Small intestine (tissue), 7 donors: ENCODE results near the gene GIPR. TPM values are rescaled to one million over a fixed set of nuclear protein-coding genes. Genes with fewer than 3 reads are reported as not detected.

ENCODE experiments used
- DNase-seq, 2 donors: peaks; one replicate each; pipeline versions ENCODE4 v3.0.0 to v3.0.0-alpha.2; 2013
- FAIRE-seq: peaks from 2 replicates; lab custom pipeline; 2012; peaks lifted over from hg19 to GRCh38; lab: Jason Lieb, UNC
- H3K27ac ChIP-seq, 3 donors: one replicate each; pipeline ENCODE4 v1.5.1; 2013; ENCODE audit warnings: low read length in 2 of 3, mild to moderate bottlenecking in 2 of 3, control low read depth in 1 of 3, inconsistent platforms in 1 of 3, low read depth in 1 of 3, moderate library complexity in 1 of 3
- H3K27me3 ChIP-seq, 3 donors: one replicate each; pipeline ENCODE4 v1.6.1; 2013; ENCODE audit warnings: low read length in 3 of 3, inconsistent platforms in 1 of 3; ENCODE audit not compliant: control insufficient read depth in 3 of 3, insufficient read depth in 3 of 3
- H3K36me3 ChIP-seq, 3 donors: one replicate each; pipeline ENCODE4 v1.6.1; 2013; ENCODE audit warnings: low read length in 3 of 3, inconsistent platforms in 1 of 3, low read depth in 1 of 3, mild to moderate bottlenecking in 1 of 3, moderate library complexity in 1 of 3; ENCODE audit not compliant: control insufficient read depth in 3 of 3, insufficient read depth in 2 of 3
- H3K4me1 ChIP-seq, 3 donors: one replicate each; pipeline ENCODE4 v1.6.1; 2013; ENCODE audit warnings: low read length in 2 of 3, inconsistent platforms in 1 of 3, low read depth in 1 of 3, mild to moderate bottlenecking in 1 of 3, moderate library complexity in 1 of 3; ENCODE audit not compliant: control insufficient read depth in 3 of 3, insufficient read depth in 2 of 3
- H3K4me3 ChIP-seq, 3 donors: one replicate each; pipeline ENCODE4 v1.5.1; 2013; ENCODE audit warnings: low read length in 3 of 3, control low read depth in 1 of 3, inconsistent platforms in 1 of 3, low read depth in 1 of 3, mild to moderate bottlenecking in 1 of 3, moderate library complexity in 1 of 3
- H3K9me3 ChIP-seq, 2 donors: one replicate each; pipeline ENCODE4 v1.6.1; 2013; ENCODE audit warnings: low read depth in 1 of 2, low read length in 1 of 2; ENCODE audit not compliant: control insufficient read depth in 2 of 2, insufficient read depth in 1 of 2
- WGBS, 3 donors: extraction: QIAGEN DNeasy Blood & Tissue Kit; methylation state at CpG; one replicate each; pipeline ENCODE4 v1.1.7; 2013; 5-methylcytosine and 5-hydroxymethylcytosine counted together
- polyA plus RNA-seq, 4 donors: library from polyadenylated mRNA; stranded (reverse) in 3 of 4; unstranded in 1 of 4; fragments of 200-250 nt in 3 of 4; fragments of 120-200 nt in 1 of 4; gene quantifications; one replicate each; pipeline versions ENCODE4 v1.2.1 to v1.2.3, GENCODE V29; 2013
- donor health status: healthy with polysubstance abuse.
- donor health status: control.
- donor health status: control.
- donor health status: Bipolar disorder and iron deficiency.
- donor health status: healthy.

GIPR gene
- polyA plus RNA-seq, 4 donors = 0.67 to 9.1 (median 0.97) TPM

DNA sequence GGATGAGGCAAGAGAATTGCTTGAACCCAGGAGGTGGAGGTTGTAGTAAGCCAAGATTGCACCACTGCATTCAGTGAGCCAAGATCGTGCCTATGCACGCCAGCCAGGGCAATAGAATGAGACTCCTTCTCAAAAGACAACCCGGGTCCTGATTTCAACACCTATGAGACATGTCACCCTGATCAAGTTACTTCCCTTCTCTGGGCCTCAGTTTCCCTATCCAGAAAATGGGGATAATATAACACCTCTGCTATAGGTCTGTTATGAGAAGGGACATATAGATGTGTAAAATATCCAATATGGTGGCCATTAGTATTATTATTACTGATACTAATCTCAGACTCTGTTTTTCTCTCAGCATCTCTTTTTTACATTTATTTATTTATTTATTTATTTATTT, 12.9 kb upstream of the GIPR start:
- peaks cover 0 to 4% (median 0%) of the 10 kb centered on the region in 3 donors for H3K4me1 ChIP-seq
- no peak overlapping the region for H3K27ac ChIP-seq
- no peaks in the 10 kb centered on the region for H3K36me3 ChIP-seq
- H3K27me3 ChIP-seq = peaks cover 0 to 11% (median 2%) of the 10 kb centered on the region in 3 donors
- no peak overlapping the region for H3K4me3 ChIP-seq
- H3K9me3 ChIP-seq = no peaks in the 10 kb centered on the region
- FAIRE-seq (no peak), DNase-seq (no peak)
- 43 to 94% (median 73%) methylated on average over 3 of the region's 3 CpGs for WGBS, 3 donors

DNA sequence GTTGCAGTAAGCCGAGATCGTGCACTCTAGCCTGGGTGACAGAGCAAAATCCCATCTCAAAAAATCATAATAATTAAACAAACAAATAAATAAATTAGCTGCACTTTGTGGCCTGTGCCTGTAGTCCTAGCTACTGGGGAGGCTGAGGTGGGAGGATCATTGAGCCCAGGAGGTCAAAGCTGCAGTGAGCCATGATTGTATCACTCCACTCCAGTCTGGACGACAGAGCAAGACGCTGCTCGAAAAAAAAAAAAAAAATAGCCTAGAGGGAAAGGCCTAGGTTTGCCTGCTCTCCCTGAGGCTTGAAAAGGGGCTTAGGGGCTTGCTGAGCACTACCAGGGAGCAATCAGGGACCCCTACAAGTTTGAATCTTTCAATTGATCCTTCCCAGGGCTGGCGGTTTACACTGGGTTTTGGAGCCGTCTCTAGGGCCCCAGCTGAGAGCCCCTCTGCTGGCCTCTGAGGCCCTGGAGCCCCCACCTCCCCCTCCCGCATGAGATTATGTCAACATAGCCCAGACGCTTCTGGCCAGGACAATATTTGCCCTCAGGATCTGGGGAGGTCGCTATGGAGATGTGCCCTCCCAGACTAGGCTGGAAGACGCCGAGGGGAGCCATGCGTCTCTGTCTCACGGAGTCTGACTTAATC, 10.4 kb upstream of the GIPR start:
- H3K4me1 ChIP-seq = peaks cover 0 to 4% (median 0%) of the 10 kb centered on the region in 3 donors
- FAIRE-seq (no peak), DNase-seq (no peak)
- no peaks in the 10 kb centered on the region for H3K9me3 ChIP-seq
- no peak overlapping the region for H3K4me3 ChIP-seq
- 31 to 40% (median 33%) methylated on average over 14 of the region's 14 CpGs for WGBS, 3 donors
- H3K27me3 ChIP-seq = peaks cover 0 to 20% (median 2%) of the 10 kb centered on the region in 3 donors
- no peaks in the 10 kb centered on the region for H3K36me3 ChIP-seq
- no peak overlapping the region for H3K27ac ChIP-seq

DNA sequence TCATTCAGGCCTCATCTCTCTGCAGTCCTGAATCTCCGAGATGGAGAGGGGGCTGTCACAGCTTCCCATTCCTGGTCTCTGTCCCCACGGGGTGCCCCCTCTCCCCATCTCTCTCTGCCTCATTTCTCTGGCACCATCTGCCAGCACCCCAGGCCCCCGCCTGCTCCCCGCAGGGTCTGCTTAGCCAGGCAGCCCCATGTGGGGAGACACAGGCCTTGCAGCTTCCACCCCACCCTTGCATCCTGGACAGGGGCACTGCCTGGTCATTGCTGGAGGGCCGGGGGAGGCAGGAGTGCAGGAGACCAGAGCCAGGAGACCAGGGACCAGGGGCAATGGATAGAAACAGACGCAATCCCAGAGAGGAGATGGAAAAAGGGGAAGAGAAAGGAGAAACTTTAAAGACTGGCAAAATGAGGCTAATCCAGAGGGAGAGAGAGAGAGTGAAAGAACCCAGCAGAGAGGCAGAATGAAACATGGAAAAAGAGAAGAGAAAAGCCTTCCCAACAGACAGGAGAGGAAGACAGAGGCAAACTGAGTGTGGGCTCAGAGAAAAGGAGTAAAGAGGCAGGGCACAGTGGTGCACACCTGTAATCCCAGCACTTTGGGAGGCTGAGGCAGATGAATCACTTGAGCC, 8.8 kb upstream of the GIPR start:
- Histone ChIP-seq H3K36me3 (no peaks in the 10 kb centered on the region), H3K27ac (no peak overlapping the region), H3K4me1 (peaks cover 0 to 4% (median 0%) of the 10 kb centered on the region in 3 donors), H3K9me3 (no peaks in the 10 kb centered on the region), H3K27me3 (peaks cover 0 to 21% (median 2%) of the 10 kb centered on the region in 3 donors), H3K4me3 (no peak overlapping the region)
- DNase-seq (no peak), FAIRE-seq (no peak)
- 67 to 70% (median 67%) methylated on average over 6 of the region's 6 CpGs for WGBS, 3 donors

DNA sequence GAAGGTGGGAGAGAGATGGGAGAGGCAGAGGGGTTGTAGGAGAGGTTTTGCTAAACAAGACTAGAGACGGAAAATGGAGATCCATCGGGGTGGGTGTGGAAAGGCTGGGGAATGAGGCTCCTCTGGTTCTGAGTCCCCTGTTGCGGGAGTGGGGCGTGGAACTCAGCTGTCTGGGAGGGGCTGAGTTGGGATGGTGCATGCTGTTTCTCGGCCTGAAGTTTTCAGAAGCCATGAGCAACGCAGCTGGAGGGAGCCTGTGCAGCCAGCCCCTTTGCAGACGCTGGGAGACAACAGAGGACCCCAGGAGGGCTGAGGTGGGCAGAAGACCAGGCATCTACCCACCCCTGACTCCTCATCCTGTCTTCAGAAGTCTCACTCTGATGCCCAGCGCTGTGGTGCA, 7.4 kb upstream of the GIPR start:
- H3K36me3 ChIP-seq = no peaks in the 10 kb centered on the region
- WGBS, 3 donors = 30 to 45% (median 31%) methylated on average over 7 to 8 of the region's 8 CpGs
- FAIRE-seq = no peak
- H3K27ac ChIP-seq = no peak overlapping the region
- no peaks in the 10 kb centered on the region for H3K9me3 ChIP-seq
- peaks cover 0 to 25% (median 5%) of the 10 kb centered on the region in 3 donors for H3K27me3 ChIP-seq
- peaks cover 0 to 4% (median 0%) of the 10 kb centered on the region in 3 donors for H3K4me1 ChIP-seq
- no peak overlapping the region for H3K4me3 ChIP-seq
- DNase-seq = no peak

DNA sequence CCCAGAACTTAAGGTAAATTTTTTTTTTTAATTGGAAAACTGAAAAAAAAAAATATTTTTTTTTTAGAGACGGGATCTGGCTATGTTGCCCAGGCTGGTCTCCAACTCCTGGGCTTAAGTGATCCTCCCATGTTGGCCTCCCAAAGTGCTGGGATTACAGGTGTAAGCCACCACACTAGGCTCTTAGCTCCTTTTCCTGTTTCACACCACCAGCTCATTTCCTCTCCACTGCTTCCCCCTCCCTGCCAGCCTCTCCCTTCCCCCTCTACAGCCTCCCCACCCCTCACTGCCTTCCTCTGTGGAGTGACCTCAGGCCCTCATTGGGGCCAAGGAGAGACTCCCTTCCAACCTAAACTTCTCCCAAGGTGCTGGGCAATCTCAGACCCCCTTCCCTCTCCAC, 4.2 kb upstream of the GIPR start:
- Histone ChIP-seq H3K27me3 (peaks cover 0 to 44% (median 3%) of the 10 kb centered on the region in 3 donors), H3K9me3 (no peaks in the 10 kb centered on the region), H3K4me3 (no peak overlapping the region), H3K27ac (no peak overlapping the region), H3K36me3 (no peaks in the 10 kb centered on the region), H3K4me1 (peaks cover 0 to 10% (median 0%) of the 10 kb centered on the region in 3 donors)
- no peak for FAIRE-seq
- 91 to 100% (median 94%) methylated on average over 1 of the region's 1 CpG for WGBS, 3 donors
- DNase-seq = no peak

DNA sequence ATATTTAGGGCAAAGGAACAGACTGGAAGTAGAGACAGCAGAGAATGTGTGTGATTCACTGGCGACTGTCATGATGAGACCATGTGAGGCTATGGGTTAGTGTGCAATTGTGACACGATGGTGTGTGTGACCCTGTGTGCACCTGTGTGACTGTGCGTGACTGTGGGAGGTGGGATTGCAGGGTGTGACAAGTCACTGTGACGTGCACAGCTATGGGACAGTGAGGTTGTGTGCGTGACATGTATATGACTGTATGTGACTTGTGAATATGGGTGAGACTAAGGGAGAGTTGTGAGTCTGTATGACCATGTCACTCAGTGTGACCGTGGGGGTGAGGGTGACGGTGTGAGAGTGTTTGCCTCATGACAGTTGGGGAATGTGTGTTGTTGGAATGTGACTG, 3.4 kb upstream of the GIPR start:
- no peak overlapping the region for H3K27ac ChIP-seq
- FAIRE-seq (no peak), DNase-seq (no peak)
- WGBS, 3 donors = 63 to 73% (median 72%) methylated on average over 7 of the region's 7 CpGs
- H3K4me3 ChIP-seq = no peak overlapping the region
- H3K9me3 ChIP-seq = no peaks in the 10 kb centered on the region
- no peaks in the 10 kb centered on the region for H3K36me3 ChIP-seq
- peaks cover 0 to 47% (median 3%) of the 10 kb centered on the region in 3 donors for H3K27me3 ChIP-seq
- peaks cover 0 to 17% (median 0%) of the 10 kb centered on the region in 3 donors for H3K4me1 ChIP-seq

DNA sequence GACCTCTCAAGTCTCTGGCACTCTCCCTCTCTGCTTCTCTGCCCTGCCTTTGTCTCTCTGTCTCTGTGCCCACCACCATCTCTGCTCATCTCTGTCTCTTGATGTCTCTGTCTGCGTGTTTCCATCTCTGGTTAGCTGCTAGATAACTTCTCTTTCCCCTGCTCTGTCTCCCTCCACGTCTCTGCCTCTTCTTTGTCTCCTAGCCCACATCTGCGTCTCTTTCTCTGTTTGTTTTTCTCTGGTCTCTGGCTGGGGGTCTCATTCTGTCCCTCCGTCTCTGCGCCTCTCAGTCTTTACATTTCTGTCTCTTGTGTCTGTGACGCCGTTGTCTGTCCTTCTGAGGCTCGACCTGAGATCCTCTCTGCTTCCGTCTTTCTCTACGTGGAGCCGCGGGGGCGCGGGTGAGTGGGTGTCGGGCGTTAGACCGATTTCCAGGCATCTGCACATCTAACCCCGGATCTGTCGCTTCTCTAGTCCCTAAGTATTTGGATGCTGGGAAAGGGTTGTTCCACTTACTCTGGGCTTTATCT, 386 bp downstream of the GIPR start:
- H3K4me3 ChIP-seq = peak overlapping the region; percentile 13 to 36 (median 32)
- peaks cover 0 to 64% (median 3%) of the 10 kb centered on the region in 3 donors for H3K27me3 ChIP-seq
- no peaks in the 10 kb centered on the region for H3K36me3 ChIP-seq
- no peaks in the 10 kb centered on the region for H3K9me3 ChIP-seq
- peaks cover 0 to 25% (median 0%) of the 10 kb centered on the region in 3 donors for H3K4me1 ChIP-seq
- no peak for DNase-seq
- peak overlapping the region in 2 of 3 donors; percentile 22 to 47 for H3K27ac ChIP-seq
- no peak for FAIRE-seq
- 0 to 2% (median 1%) methylated on average over 19 of the region's 19 CpGs for WGBS, 3 donors

DNA sequence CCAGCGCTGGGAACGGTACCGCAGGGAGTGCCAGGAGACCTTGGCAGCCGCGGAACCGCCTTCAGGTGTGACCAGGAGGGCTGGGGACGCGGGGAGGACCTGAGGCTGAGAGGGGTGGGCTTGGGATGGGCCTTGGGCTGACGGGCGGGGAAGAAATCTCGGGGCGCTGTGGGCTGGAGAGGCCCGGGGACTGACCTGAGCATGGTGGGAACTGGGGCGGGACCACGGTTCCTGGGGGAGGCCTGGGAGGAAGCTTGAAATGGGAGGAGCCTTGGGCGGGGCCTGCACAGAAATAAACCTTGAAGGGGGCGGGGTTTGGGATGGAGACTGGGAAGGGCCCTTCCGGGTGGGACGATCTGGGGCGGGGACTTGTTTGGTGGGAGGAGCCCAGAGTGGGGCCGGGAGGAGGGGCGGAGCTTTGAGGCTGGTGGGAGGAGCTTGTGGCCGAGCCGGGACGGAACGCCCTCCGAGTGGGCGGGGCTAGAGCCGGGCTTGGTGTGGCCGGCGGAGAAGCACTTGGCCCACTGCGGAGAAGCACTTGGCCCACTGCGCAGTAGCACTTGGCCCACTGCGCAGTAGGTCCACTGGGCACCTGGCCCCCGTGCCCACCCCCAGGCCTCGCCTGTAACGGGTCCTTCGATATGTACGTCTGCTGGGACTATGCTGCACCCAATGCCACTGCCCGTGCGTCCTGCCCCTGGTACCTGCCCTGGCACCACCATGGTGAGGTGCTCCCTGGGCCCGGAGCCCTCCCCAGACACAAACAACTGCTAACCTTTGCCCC, 2.8 kb downstream of the GIPR start:
- WGBS, 3 donors = 8 to 11% (median 10%) methylated on average over 26 to 42 of the region's 42 CpGs
- peak; percentile 84 to 91 for DNase-seq
- Histone ChIP-seq H3K4me1 (peaks cover 0 to 25% (median 0%) of the 10 kb centered on the region in 3 donors), H3K9me3 (no peaks in the 10 kb centered on the region), H3K4me3 (peak overlapping the region in 2 of 3 donors; percentile 19 to 24), H3K27me3 (peaks cover 0 to 68% (median 0%) of the 10 kb centered on the region in 3 donors), H3K27ac (no peak overlapping the region), H3K36me3 (no peaks in the 10 kb centered on the region)
- FAIRE-seq = no peak
